GM18526 (cell line): ENCODE measurements around the gene PRIMA1.

Source experiments
- POLR2A ChIP-seq: IDR thresholded peaks from 3 replicates; pipeline ENCODE4 v1.6.1; 2011; ENCODE audit not compliant: insufficient read length; ENCODE audit errors: extremely low read depth

Gene PRIMA1

GRCh38 chr14:93799617-93799988 is 11.3 kb upstream of the PRIMA1 start:
- TF ChIP-seq POLR2A, result no peak

GRCh38 chr14:93797536-93797935 is 9.3 kb upstream of the PRIMA1 start:
- no peak for TF ChIP-seq POLR2A

GRCh38 chr14:93797071-93797470 is 8.8 kb upstream of the PRIMA1 start:
- TF ChIP-seq POLR2A, result no peak

- TF ChIP-seq POLR2A, result no peak
Measured at GRCh38 chr14:93794756-93795155, 6.5 kb upstream of the PRIMA1 start.

- TF ChIP-seq POLR2A, result no peak
Measured at GRCh38 chr14:93793555-93794324, 5.5 kb upstream of the PRIMA1 start.

- TF ChIP-seq POLR2A, result no peak
Measured at GRCh38 chr14:93792391-93792790, 4.1 kb upstream of the PRIMA1 start.

GRCh38 chr14:93790966-93791365 is 2.7 kb upstream of the PRIMA1 start:
- TF ChIP-seq POLR2A, result no peak

- TF ChIP-seq POLR2A, result no peak
Measured at GRCh38 chr14:93789228-93790130, 1.2 kb upstream of the PRIMA1 start.

GRCh38 chr14:93788543-93789227 is 400 bp upstream of the PRIMA1 start:
- TF ChIP-seq POLR2A, result no peak

GRCh38 chr14:93787465-93788292 is 606 bp downstream of the PRIMA1 start:
- TF ChIP-seq POLR2A, result no peak

GRCh38 chr14:93785423-93785822 is 2.9 kb downstream of the PRIMA1 start:
- no peak for TF ChIP-seq POLR2A

GRCh38 chr14:93784878-93785277 is 3.4 kb downstream of the PRIMA1 start:
- TF ChIP-seq POLR2A, result no peak

GRCh38 chr14:93780813-93781400 is 7.4 kb downstream of the PRIMA1 start:
- no peak for TF ChIP-seq POLR2A

- no peak for TF ChIP-seq POLR2A
Measured at GRCh38 chr14:93778856-93779629, 9.2 kb downstream of the PRIMA1 start.
